Tibial nerve (tissue), 4 donors: ENCODE data around the gene SMG6. TPM values are rescaled to one million over a fixed set of nuclear protein-coding genes. Genes with fewer than 3 reads are reported as not detected.

Experiments used
- DNase-seq, 2 donors: peaks; one replicate each; pipeline ENCODE4 v3.0.0-alpha.2; 2019; ENCODE audit warnings: low spot score in 2 of 2
- H3K27ac ChIP-seq, 4 donors: fragments of 200-600 bp; sonication (generic) in 3 of 4; one replicate each; pipeline ENCODE4 v1.5.1; 2017 to 2019; ENCODE audit warnings: mild to moderate bottlenecking in 1 of 4
- H3K27me3 ChIP-seq, 2 donors: fragments of 200-600 bp; sonication (generic) in 1 of 2; one replicate each; pipeline versions ENCODE4 v1.5.1 to v1.6.0; 2017 to 2019
- H3K36me3 ChIP-seq, 3 donors: fragments of 200-600 bp; sonication (generic); one replicate each; pipeline ENCODE4 v1.5.1; 2018 to 2019
- H3K4me1 ChIP-seq, 4 donors: fragments of 200-600 bp; sonication (generic) in 3 of 4; one replicate each; pipeline ENCODE4 v1.5.1; 2017 to 2019
- H3K4me3 ChIP-seq, 4 donors: fragments of 200-600 bp; sonication (generic) in 3 of 4; one replicate each; pipeline ENCODE4 v1.5.1; 2017 to 2019; ENCODE audit warnings: mild to moderate bottlenecking in 1 of 4, moderate library complexity in 1 of 4
- H3K9me3 ChIP-seq, 4 donors: fragments of 200-600 bp; sonication (generic) in 3 of 4; one replicate each; pipeline ENCODE4 v1.5.1; 2017 to 2019
- EP300 ChIP-seq, 2 donors: sonication (generic); formaldehyde crosslinking; IDR thresholded peaks; one replicate each; pipeline ENCODE4 v1.6.1; 2017; ENCODE audit warnings: antibody characterized with exemption in 2 of 2, mild to moderate bottlenecking in 1 of 2
- POLR2A ChIP-seq, 2 donors: fragments of 450-650 bp; IDR thresholded peaks; one replicate each; pipeline ENCODE4 v1.6.1; 2017; ENCODE audit warnings: antibody characterized with exemption in 2 of 2, mild to moderate bottlenecking in 2 of 2, moderate library complexity in 2 of 2
- WGBS, 2 donors: methylation state at CpG; one replicate each; pipeline ENCODE4 v1.1.5; 2018; 5-methylcytosine and 5-hydroxymethylcytosine counted together
- total RNA-seq, 4 donors: library from RNA; depleted of rRNA; stranded (reverse); fragments of >200 nt; gene quantifications; one replicate each; pipeline ENCODE4 v1.1.0, GENCODE V29; 2016
- TF ChIP-seq, protein P1 (sequence below), 5 experiments: fragments of 200-600 bp in 3 of 5; fragments of 450-650 bp in 2 of 5; sonication (generic) in 3 of 5; IDR thresholded peaks; one replicate each; pipeline ENCODE4 v1.5.1; 2016 to 2019; ENCODE audit warnings: antibody characterized with exemption in 5 of 5, mild to moderate bottlenecking in 3 of 5, moderate library complexity in 2 of 5

The SMG6 gene
- total RNA-seq, 4 donors from 2014 or later: 29.5 to 86.5 (median 40.1) TPM

DNA sequence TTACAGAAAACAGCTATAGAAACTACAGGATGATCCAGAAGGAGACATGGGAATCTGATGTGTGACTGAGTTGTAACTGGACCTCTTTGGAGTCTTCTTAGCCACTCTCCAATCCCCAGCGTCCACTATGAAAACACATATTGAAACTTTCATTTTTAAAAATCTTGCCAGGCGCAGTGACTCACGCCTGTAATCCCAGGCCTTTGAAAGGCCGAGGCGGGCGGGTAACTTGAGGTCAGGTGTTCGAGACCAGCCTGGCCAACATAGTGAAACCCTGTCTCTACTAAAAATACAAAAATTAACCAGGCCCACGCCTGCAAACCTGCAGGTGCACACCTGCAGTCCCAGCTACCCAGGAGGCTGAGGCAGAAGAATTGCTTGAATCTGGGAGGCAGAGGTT is 195.4 kb downstream of the SMG6 start:
- Histone ChIP-seq H3K4me1 (peaks cover 0 to 33% (median 7%) of the 10 kb centered on the region in 4 donors), H3K36me3 (peaks cover 0 to 6% (median 0%) of the 10 kb centered on the region in 3 donors), H3K27ac (peak overlapping the region in 2 of 4 donors; percentile 46 to 60), H3K9me3 (no peaks in the 10 kb centered on the region), H3K27me3 (no peaks in the 10 kb centered on the region), H3K4me3 (no peak overlapping the region)
- no peak for DNase-seq
- WGBS, 2 donors: 72 to 81% methylated on average over 8 of the region's 8 CpGs
- TF ChIP-seq POLR2A (IDR thresholded peaks at IDR 0.05): no peak
- TF ChIP-seq, protein P1, sequence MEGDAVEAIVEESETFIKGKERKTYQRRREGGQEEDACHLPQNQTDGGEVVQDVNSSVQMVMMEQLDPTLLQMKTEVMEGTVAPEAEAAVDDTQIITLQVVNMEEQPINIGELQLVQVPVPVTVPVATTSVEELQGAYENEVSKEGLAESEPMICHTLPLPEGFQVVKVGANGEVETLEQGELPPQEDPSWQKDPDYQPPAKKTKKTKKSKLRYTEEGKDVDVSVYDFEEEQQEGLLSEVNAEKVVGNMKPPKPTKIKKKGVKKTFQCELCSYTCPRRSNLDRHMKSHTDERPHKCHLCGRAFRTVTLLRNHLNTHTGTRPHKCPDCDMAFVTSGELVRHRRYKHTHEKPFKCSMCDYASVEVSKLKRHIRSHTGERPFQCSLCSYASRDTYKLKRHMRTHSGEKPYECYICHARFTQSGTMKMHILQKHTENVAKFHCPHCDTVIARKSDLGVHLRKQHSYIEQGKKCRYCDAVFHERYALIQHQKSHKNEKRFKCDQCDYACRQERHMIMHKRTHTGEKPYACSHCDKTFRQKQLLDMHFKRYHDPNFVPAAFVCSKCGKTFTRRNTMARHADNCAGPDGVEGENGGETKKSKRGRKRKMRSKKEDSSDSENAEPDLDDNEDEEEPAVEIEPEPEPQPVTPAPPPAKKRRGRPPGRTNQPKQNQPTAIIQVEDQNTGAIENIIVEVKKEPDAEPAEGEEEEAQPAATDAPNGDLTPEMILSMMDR (IDR thresholded peaks at IDR 0.05): no peak
- TF ChIP-seq EP300 (IDR thresholded peaks at IDR 0.05): no peak

DNA sequence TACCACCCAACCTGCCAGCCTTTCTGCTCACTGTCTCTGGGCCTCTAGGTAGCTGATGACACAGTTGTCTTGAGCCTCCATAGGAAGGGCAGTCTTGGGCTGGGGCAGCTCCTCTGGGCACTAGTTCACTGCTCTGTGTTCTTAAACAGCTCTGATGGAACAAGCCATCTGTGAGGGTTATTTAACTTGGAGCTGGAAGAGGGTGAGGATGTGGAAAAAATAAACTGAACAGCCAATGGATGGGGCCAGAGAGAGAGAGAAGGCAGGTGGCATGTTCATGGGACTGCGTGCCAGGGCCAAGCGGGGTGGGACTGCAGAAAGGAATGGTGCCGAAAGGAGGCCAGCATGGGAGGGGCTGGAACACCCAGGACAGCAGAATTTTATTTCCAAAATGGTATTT is 196.1 kb downstream of the SMG6 start:
- peak in 1 of 2 donors; percentile 54 for DNase-seq
- peak in 1 of 2 donors; percentile 45 for TF ChIP-seq EP300 (IDR thresholded peaks at IDR 0.05)
- TF ChIP-seq, protein P1 (IDR thresholded peaks at IDR 0.05): no peak
- Histone ChIP-seq H3K27ac (peak overlapping the region in 2 of 4 donors; percentile 46 to 60), H3K36me3 (peaks cover 0 to 6% (median 0%) of the 10 kb centered on the region in 3 donors), H3K9me3 (no peaks in the 10 kb centered on the region), H3K27me3 (no peaks in the 10 kb centered on the region), H3K4me3 (no peak overlapping the region), H3K4me1 (peaks cover 0 to 38% (median 7%) of the 10 kb centered on the region in 4 donors)
- 57 to 79% methylated on average over 3 of the region's 3 CpGs for whole genome bisulfite sequencing, 2 donors

DNA sequence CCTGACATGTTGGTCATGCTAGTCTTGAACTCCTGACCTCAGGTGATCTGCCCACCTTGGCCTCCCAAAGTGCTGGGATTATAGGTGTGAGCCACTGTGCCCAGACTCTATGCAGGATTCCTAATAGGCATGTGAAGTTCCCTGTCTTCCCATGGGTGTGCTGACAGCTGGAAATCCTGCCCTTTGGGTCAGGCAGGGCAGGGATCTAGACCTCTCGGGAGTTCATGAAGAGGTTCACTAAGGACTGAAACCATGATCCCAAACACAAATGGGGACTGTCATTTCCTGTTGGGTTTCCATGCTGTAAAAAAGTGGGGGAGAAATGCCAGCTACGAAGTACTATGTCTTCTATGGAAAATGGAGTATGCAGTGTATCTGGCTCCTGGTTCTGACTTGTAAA is 196.5 kb downstream of the SMG6 start:
- Histone ChIP-seq H3K9me3 (no peaks in the 10 kb centered on the region), H3K36me3 (peaks cover 0 to 6% (median 0%) of the 10 kb centered on the region in 3 donors), H3K4me3 (no peak overlapping the region), H3K27me3 (no peaks in the 10 kb centered on the region), H3K27ac (peak overlapping the region in 2 of 4 donors; percentile 46 to 60), H3K4me1 (peaks cover 0 to 38% (median 7%) of the 10 kb centered on the region in 4 donors)
- DNase-seq: no peak
- WGBS, 2 donors: 79 to 86% methylated on average over 2 of the region's 2 CpGs
- TF ChIP-seq POLR2A (IDR thresholded peaks at IDR 0.05) (no peak), EP300 (IDR thresholded peaks at IDR 0.05) (no peak)
- TF ChIP-seq, protein P1 (IDR thresholded peaks at IDR 0.05): no peak

DNA sequence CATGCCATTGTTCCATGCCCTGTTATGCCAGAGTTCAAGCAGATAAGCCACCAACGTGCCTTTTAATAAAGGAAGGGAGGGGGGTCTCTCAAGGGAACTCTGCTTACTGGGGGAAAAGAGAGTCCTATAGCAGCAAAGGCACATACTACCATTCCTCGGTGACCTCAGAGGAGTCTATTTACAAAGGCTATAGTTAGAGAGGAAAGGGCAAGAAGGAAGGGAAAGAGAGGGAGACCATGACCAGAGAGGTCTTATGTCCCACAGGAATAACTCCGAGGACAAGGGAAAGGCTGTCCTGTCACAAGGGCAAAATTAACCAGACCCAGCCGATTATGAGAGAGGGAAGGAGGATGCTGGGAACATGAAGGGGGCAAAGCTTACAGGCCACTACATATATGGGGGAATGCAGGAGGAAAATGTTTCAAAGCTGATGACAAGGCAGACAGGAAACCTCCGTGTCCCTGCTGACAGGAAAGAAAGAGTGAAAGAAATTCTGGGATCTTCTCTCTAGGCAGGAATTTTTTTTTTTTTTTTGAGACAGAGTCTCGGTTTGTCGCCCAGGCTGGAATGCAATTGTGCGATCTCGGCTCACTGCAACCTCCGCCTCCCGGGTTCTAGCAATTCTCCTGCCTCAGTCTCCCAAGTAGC is 197.2 kb downstream of the SMG6 start:
- H3K27ac ChIP-seq: peak overlapping the region in 3 of 4 donors; percentile 13 to 60 (median 46)
- H3K4me1 ChIP-seq: peaks cover 0 to 38% (median 7%) of the 10 kb centered on the region in 4 donors
- peaks cover 0 to 2% (median 0%) of the 10 kb centered on the region in 3 donors for H3K36me3 ChIP-seq
- DNase-seq: no peak
- TF ChIP-seq EP300 (IDR thresholded peaks at IDR 0.05) (no peak), POLR2A (IDR thresholded peaks at IDR 0.05) (no peak)
- TF ChIP-seq, protein P1 (IDR thresholded peaks at IDR 0.05): no peak
- H3K9me3 ChIP-seq: no peaks in the 10 kb centered on the region
- no peaks in the 10 kb centered on the region for H3K27me3 ChIP-seq
- H3K4me3 ChIP-seq: no peak overlapping the region
- WGBS, 2 donors: 38 to 46% methylated on average over 11 of the region's 11 CpGs

DNA sequence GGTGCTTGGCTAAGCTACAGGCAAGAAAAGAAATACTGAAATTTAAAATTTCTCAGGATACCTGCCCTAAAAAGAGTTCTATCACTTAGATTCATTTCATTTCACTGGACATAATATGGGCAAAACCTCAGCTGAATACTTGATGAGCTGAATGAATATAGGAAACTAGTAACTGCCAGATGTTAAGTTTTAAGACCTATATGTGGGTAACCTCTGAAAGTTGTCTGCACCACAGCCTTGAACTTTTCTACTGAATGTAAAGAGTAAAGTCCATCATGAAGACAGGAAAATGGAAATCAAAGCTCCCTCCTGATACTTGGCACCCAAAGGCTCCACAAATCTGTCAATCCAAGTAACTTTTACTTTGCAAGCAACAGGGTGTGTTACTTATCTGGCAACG is 197.9 kb downstream of the SMG6 start:
- Histone ChIP-seq H3K36me3 (no peaks in the 10 kb centered on the region), H3K4me1 (peaks cover 0 to 38% (median 7%) of the 10 kb centered on the region in 4 donors), H3K27ac (peak overlapping the region in 2 of 4 donors; percentile 5 to 13), H3K4me3 (no peak overlapping the region), H3K9me3 (no peaks in the 10 kb centered on the region), H3K27me3 (no peaks in the 10 kb centered on the region)
- TF ChIP-seq, protein P1 (IDR thresholded peaks at IDR 0.05): no peak
- TF ChIP-seq EP300 (IDR thresholded peaks at IDR 0.05) (no peak), POLR2A (IDR thresholded peaks at IDR 0.05) (no peak)
- no peak for DNase-seq
- WGBS, 2 donors: 72 to 74% methylated on average over 1 of the region's 1 CpG
